ENCODE measurements around the gene FH.

Gene FH

GRCh38 chr1:241519308-241520079 is at the start of gene FH:
TSS of gene FH (minus strand) at chr1:241519755. CDS start at chr1:241519722, 33 bp downstream.
- DNase-seq (ENCODE audit: low read depth in 3 of 3) = peak; percentile 82 to 89 (median 86)

DNA sequence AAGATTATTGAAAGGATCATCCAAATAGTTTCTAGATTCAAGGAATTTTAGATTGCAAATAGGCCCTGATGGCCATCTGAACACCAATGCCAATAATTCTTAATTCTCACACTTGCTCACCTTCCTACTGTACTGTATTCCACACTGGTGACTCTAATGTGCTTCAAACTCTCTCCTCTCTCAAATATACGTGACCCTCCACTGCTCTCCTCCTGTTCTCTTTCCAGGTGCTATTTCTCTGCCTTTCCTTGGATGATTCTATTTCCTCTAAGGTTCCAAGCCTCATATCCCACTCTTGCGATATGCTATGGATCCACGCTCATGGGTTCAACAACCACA is 41.3 kb upstream of the FH start:
- no peak for DNase-seq (ENCODE audit: low read depth in 3 of 3)

- no peak for DNase-seq (ENCODE audit: low read depth in 3 of 3)
Measured at GRCh38 chr1:241560146-241560848, 40.7 kb upstream of the FH start.

GRCh38 chr1:241557551-241558193 is 38.1 kb upstream of the FH start:
- DNase-seq (ENCODE audit: low read depth in 3 of 3) = no peak

DNA sequence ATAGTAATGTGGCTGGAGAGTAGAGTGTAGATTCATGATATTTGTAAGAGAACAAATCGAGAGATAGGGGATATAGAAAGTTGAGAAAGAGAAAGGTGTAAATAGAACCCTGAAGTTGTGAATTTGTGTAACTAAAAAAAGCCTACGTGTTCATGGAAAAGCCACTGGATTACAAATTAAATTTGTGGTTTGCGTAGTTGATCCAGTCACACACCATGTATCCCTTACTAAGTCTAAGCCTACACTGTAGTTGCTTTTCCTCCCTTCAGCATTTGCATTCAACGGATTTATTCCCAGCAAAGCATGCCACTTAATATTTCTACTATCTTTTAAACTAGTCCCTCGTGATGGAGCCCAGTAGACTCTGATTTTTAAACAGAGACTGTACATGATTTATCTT is 37.5 kb upstream of the FH start:
- no peak for DNase-seq (ENCODE audit: low read depth in 3 of 3)

GRCh38 chr1:241555526-241555925 is 36.0 kb upstream of the FH start:
- no peak for DNase-seq (ENCODE audit: low read depth in 3 of 3)

GRCh38 chr1:241553886-241554592 is 34.5 kb upstream of the FH start:
- DNase-seq (ENCODE audit: low read depth in 3 of 3) = no peak

DNA sequence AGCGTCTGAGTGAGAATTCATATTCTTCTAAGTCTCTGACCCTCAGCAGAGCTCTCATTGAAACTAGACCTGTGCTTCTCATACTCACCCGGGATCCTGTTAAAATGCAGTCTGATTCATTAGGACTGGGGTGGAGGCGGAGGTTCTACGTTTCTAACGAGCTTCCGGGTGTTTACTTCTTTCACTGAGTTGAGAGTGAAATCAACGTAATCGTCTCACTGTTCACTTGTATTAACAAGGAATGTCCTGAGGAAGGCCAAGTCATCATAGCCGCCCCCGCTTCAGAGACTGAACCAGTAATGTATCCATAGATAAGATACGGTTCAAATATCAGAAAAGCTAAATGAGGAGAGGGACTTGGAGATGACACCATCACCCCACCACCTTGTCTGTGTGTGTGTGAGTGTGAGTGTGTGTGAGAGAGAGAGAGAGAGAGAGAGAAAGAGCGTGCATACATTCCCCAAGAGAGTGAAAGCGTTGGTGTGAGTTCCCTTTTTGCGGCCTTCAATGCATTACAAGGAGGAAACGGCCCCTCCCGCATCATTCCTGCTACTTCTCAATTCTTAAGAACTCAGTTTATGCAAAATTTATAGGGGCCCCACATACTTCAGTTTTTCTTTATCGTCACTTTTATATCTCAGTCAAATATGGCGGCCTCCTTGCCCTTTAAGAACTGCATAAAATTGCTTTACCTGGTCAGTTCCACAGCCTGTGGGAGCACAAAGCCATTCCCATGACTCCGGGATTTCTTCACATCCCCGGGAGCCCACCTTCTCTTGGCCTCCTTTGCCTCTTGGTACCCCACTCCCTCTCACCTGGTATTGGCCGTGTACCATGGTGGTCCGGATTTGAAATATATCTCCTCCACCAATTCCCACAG is 32.4 kb upstream of the FH start:
- DNase-seq (ENCODE audit: low read depth in 3 of 3) = peak; percentile 14 to 63 (median 27)

DNA sequence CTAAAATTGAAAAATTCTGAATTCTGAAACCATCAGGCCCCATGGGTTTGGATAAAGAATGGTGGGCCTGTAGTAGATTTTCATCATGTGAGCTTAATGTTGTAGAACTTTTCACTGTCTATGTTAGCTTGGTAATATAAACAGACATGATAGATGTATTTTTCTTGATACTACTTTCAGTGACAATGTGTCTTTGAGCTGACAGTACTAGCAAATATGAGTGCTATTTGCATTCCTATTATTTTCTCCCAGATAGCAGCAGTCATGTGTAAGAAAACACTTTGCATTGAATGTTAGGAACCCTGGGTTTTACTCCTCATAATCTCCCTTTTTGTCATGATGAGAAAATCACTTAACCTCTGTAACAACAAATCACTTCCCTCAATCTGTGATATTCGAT is 30.8 kb upstream of the FH start:
- no peak for DNase-seq (ENCODE audit: low read depth in 3 of 3)

- no peak for DNase-seq (ENCODE audit: low read depth in 3 of 3)
Measured at GRCh38 chr1:241548008-241548407, 28.5 kb upstream of the FH start.

- DNase-seq (ENCODE audit: low read depth in 3 of 3) = no peak
Measured at GRCh38 chr1:241542199-241542907, 22.8 kb upstream of the FH start.

DNA sequence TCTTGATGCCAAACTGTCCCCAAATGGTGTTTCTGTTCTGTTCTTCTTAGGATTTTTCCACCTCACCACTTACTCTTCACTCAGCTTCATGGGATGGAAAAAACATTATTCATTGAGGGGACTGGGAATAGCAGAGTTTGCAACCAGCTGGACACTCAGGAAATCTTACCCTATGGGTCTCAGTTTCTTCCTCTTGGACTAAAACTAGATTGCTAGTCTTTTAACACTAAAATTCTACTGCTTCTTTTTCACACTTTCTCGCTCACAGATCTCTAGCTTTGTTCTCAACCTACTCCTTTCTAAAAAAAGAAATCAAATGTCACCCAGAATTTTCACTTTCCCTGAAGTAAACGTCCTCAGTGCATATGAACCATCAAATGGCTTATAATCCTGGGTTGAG is 17.4 kb upstream of the FH start:
- no peak for DNase-seq (ENCODE audit: low read depth in 3 of 3)

DNA sequence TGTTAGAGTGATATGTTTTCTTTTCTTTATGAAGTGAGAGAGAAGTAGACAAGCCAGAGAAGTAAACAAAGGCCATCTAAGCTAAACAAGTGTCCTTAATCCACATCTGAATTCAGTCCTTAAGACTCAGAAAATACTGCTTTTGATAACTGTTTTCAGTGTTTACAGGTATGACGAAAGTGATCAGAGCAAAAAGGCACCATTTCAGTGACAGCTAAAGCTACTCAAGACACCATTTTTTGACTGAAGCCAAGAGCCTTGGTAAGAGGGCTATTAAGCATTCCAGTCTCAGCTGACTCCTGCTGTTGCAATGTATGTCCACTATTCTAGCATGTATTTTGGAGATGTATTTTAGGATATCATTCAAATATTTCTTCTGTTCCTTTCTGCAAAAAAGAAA is 16.7 kb upstream of the FH start:
- no peak for DNase-seq (ENCODE audit: low read depth in 3 of 3)

GRCh38 chr1:241533326-241534115 is 14.0 kb upstream of the FH start:
- DNase-seq (ENCODE audit: low read depth in 3 of 3) = no peak

DNA sequence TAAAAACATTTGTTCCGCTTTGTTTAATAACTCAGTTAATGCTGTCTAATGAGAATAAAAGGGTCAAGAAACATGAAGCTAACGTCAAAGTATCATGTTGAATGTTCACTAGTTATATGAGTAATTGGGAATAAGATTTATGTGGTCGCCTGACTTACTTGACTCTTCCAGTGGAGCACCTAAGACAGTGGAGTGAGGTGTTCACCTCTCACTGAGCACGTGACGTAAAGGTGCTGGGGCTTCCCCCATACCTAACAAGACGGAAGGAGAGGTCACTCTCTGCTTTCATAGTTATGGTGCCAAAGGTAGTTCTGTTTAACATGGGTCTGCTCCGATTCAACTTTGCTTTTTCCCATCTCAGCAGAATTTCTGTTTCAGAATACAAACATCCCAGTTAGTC is 13.3 kb upstream of the FH start:
- no peak for DNase-seq (ENCODE audit: low read depth in 3 of 3)

- no peak for DNase-seq (ENCODE audit: low read depth in 3 of 3)
Measured at GRCh38 chr1:241532162-241532531, 12.6 kb upstream of the FH start, which contains the start of gene KMO. TSS of gene KMO (plus strand) at chr1:241532378. CDS start at chr1:241532445, 67 bp downstream.

DNA sequence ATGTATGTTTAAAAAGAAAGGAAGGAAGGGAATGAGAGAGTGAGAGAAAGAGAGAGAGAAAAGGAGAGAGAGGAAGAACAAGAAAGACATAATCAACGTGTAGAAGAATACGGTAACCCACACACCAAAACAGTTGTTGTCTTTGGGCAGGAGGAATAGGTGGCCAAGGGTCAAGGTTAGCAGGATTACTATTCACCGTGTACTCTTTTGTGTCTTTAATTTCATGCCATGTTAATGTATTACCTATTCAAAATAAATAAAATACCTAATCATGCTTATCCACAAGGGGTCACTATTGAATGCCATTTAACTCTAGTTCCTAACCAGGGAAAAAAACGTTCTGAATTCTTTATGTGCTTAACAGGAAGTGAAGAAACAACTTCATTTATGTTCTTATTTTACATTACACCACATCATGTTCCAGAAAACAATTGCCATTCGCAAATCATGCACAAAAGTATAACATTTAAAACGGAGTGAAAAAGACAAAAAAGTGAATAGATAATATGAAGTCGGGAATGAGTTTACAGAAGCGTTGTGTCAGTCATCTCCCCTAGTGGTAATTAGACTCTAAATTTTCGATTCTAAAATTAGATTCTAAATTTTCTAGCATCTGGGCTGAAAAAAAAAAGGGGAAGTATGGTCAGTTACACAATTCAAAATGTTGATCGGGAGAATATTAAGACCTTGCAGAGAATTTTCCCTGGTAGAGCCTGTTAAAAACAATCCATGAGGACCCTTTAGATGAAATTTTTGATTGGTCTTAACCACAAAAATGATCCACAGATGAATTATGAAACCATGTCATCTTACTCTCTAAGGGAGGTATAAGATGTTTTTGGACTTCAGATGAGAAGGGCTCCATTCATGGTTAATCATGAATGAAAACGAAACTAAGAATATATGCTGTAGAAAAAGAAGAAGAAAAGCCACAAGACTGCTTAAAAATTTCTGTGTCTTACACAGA is 11.9 kb upstream of the FH start:
- no peak for DNase-seq (ENCODE audit: low read depth in 3 of 3)

GRCh38 chr1:241527146-241527545 is 7.6 kb upstream of the FH start:
- DNase-seq (ENCODE audit: low read depth in 3 of 3) = no peak

- DNase-seq (ENCODE audit: low read depth in 3 of 3) = no peak
Measured at GRCh38 chr1:241525026-241525425, 5.5 kb upstream of the FH start.

Measured in stimulated activated CD4-positive, alpha-beta T cell treated with anti-CD3 and anti-CD28 coated beads, TNF-alpha, amount 100 ng/mL, for 48 hours (primary cell).